ENCODE results near the gene CYB561D2. TPM values are rescaled to one million over a fixed set of nuclear protein-coding genes. Genes with fewer than 3 reads are reported as not detected.

The CYB561D2 gene
- total and polyA plus RNA-seq, 2 of the 13 experiments (the other 11 are each of a cell fraction or from before 2014, with no cell fraction given): 11.1 to 17.2 TPM

DNA sequence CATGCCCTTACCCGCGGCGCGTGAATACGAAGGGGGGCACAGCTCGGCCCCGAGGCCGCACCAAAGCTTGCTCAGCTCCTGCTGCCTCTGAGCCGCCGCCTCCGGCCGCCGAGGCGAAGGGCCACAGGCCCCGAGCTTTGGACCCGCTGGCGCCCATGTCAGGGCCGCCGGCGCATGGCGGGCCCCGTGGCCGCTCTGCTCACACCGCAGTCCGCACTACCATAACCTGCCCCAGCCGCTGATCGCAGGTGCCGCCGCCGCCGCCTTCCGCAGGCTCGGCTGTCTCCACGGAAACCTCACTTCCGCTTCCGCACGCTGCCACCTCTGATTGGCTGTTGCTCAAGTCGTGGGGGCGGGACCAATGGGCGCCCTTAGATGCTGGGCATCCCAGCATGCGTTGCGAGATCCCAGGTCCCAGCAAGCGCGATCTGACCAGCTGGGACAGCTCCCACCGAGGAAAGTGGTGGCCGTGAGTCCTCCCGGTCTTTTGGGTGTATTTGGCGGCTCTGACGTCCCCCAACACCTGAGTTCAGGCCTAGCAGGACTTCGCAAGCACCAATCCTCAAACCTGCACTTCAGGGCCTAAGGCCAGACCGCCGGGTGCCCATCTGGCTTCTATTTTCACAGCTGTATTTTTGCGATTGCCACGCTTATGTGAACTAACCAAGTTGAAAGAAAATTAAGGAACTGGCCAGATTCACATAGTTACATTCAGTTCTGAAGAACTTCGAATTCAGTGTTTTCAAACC lies 22.5 kb upstream of the CYB561D2 start, which contains the start of gene TUSC2 (continued):
- TF ChIP-seq ZNF275 (CRISPR knock-in tag; IDR thresholded peaks at IDR 0.05; ENCODE audit: borderline replicate concordance) (0 out of 2 replicates have a peak, but pooled peaks have one; percentile 71), CEBPB (IDR thresholded peaks at IDR 0.05; ENCODE audit: borderline replicate concordance, low read depth, low read length) (peak; percentile 59; the same call in 1 of the 2 replicates), SKI (IDR thresholded peaks at IDR 0.05; ENCODE audit: partially characterized antibody) (peak; percentile 20), ZNF674 (CRISPR knock-in tag; IDR thresholded peaks at IDR 0.05; ENCODE audit: low read depth) (no peak), ZNF777 (CRISPR knock-in tag; IDR thresholded peaks at IDR 0.05) (0 out of 2 replicates have a peak, but pooled peaks have one; percentile 31), HMGXB3 (CRISPR knock-in tag; IDR thresholded peaks at IDR 0.05; ENCODE audit: borderline replicate concordance) (peak; percentile 82; the same call in 1 of the 2 replicates), ZNF510 (CRISPR knock-in tag; IDR thresholded peaks at IDR 0.05; ENCODE audit: low read depth) (0 out of 2 replicates have a peak, but pooled peaks have one; percentile 46), MEIS1 (CRISPR knock-in tag; IDR thresholded peaks at IDR 0.05; ENCODE audit: borderline replicate concordance) (0 out of 2 replicates have a peak, but pooled peaks have one; percentile 24), HOXA5 (CRISPR knock-in tag; IDR thresholded peaks at IDR 0.05) (peak; percentile 47; the same call in 1 of the 2 replicates), EED (CRISPR knock-in tag; IDR thresholded peaks at IDR 0.05) (peak; percentile 84; the same call in 1 of the 2 replicates), ZNF691 (CRISPR knock-in tag; IDR thresholded peaks at IDR 0.05; ENCODE audit: borderline replicate concordance, low read depth) (0 out of 2 replicates have a peak, but pooled peaks have one; percentile 57), EEA1 (CRISPR knock-in tag; IDR thresholded peaks at IDR 0.05; ENCODE audit: borderline replicate concordance) (0 out of 2 replicates have a peak, but pooled peaks have one; percentile 32), RBFOX2 (IDR thresholded peaks at IDR 0.05; ENCODE audit: low read depth, low read length) (peak; percentile 93), GATAD1 (CRISPR knock-in tag; IDR thresholded peaks at IDR 0.05) (peak; percentile 97), ZKSCAN5 (CRISPR knock-in tag; IDR thresholded peaks at IDR 0.05) (no peak), KAT8 (CRISPR knock-in tag; IDR thresholded peaks at IDR 0.05) (peak; percentile 95)
- TF ChIP-seq, protein P1, sequence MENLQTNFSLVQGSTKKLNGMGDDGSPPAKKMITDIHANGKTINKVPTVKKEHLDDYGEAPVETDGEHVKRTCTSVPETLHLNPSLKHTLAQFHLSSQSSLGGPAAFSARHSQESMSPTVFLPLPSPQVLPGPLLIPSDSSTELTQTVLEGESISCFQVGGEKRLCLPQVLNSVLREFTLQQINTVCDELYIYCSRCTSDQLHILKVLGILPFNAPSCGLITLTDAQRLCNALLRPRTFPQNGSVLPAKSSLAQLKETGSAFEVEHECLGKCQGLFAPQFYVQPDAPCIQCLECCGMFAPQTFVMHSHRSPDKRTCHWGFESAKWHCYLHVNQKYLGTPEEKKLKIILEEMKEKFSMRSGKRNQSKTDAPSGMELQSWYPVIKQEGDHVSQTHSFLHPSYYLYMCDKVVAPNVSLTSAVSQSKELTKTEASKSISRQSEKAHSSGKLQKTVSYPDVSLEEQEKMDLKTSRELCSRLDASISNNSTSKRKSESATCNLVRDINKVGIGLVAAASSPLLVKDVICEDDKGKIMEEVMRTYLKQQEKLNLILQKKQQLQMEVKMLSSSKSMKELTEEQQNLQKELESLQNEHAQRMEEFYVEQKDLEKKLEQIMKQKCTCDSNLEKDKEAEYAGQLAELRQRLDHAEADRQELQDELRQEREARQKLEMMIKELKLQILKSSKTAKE (CRISPR knock-in tag; IDR thresholded peaks at IDR 0.05; ENCODE audit: borderline replicate concordance): no peak
